ENCODE results near the gene ING2. TPM values are rescaled to one million over a fixed set of nuclear protein-coding genes. Genes with fewer than 3 reads are reported as not detected.
"Not testable (repeated sequence)": the region's sequence is repeated elsewhere in the genome, so short reads cannot be mapped to it uniquely, and the experiment has no call there.

ING2 gene
- total RNA-seq, 1 donor from 2014 or later = 6.9 TPM

- no peak for DNase-seq (ENCODE audit: low spot score)
Observed at GRCh38 chr4:183546376-183546775, 41.5 kb downstream of the ING2 start.

DNA sequence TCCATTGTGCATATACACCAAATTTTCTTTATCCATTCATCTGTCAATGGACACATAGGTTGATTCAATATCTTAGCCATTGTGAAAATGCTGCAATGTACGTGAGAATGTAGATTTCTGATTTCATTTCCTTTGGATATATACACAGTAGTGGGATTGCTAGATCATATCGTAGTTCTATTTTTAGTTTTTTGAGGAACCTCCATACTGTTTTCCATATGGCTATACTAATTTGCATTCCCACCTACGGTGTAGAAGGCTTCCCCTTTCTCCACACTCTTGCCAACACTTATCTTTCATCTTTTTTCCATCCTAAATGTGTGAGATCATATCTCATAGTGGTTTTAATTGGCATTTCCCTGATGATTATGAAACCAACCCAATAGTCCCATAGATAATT is 43.4 kb downstream of the ING2 start:
- no peak for DNase-seq (ENCODE audit: low spot score)

GRCh38 chr4:183550345-183551093 is 45.7 kb downstream of the ING2 start:
- DNase-seq (ENCODE audit: low spot score) = no peak

DNA sequence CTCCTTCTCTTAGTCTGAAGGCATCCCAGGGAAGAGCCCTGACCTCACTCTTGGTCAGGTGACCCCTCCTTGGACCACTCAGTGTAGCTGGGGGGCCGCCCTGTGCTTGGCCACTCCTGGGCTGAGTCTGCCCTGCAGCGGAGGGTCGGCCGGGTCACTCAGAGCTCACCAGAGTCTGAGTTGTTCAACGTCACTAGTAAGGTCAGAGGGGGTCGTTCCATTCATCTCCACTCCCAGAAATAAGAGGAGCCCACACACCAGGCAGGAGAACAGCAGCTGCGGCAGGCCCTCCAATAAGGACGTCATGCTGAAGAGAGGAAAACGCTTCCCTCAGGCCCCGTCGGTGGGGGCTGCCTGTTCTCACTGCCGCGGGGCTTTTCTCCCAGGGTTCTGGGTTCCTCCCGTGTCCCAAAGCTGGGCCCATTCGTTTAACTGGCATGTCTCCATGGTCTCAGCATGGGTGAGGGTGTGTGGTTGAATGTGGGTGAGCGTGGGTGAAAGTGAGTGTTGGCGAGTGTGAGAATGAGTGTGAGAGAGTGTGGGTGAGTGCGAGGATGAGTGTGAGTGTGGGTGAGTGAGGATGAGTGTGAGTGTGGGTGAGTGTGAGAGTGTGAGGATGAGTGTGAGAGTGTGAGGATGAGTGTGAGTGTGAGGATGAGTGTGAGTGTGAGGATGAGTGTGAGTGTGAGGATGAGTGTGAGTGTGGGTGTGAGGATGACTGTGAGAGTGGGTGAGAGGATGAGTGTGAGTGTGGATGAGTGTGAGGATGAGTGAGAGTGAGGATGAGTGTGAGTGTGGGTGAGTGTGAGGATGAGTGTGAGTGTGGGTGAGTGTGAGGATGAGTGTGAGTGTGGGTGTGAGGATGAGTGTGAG is 47.7 kb downstream of the ING2 start:
- no peak for DNase-seq (ENCODE audit: low spot score)

- DNase-seq (ENCODE audit: low spot score) = not testable (repeated sequence)
Observed at GRCh38 chr4:183553147-183553478, 48.3 kb downstream of the ING2 start.

- DNase-seq (ENCODE audit: low spot score) = no peak
Observed at GRCh38 chr4:183553601-183554345, 48.9 kb downstream of the ING2 start.

DNA sequence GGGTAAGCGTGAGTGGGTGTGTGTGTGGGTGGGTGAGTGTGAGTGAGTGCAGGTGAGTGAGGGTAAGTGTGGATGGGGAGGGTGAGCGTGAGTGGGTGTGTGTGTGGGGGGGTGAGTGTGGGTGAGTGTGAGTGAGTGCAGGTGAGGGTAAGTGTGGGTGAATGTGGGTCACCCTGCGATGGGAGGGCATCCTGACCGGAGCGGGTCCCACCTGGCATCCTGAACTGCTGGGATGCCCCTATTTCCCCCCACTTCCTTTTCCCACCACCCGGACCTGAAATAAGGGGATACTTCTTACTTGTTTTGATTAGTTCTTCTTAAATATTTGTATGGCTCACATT is 49.5 kb downstream of the ING2 start:
- no peak for DNase-seq (ENCODE audit: low spot score)

DNA sequence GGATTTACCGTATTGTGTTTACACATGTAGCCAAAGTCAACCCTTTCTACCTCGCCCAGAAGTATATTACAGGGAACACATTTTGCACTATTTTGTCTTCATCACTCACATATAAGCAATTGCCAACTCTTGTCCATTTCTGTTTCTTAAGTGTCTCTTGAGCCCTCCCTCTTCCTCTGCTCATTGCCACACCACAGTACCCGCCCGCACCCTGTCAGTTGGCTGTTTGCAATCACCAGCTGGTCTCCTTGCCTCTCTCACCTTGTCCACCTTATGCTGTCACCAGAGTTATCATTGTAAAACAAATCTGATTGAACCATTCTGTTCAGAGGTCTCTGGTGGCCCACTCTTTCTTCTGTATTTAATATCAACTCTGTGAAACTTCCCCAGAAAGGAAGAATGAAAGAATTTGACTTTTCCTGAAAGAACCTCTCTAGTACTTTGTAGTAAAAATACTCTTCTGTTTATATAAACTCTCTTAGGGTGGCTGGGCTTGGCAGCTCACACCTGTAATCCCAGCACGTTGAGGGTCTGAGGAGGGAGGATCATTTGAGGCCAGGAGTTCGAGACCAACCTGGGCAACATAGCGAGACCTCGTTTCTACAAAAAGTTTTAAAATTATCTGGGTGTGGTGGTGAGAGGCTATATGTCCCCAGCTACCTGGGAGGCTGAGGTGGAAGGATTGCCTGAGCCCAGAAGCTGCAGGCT is 50.2 kb downstream of the ING2 start:
- DNase-seq (ENCODE audit: low spot score) = no peak

DNA sequence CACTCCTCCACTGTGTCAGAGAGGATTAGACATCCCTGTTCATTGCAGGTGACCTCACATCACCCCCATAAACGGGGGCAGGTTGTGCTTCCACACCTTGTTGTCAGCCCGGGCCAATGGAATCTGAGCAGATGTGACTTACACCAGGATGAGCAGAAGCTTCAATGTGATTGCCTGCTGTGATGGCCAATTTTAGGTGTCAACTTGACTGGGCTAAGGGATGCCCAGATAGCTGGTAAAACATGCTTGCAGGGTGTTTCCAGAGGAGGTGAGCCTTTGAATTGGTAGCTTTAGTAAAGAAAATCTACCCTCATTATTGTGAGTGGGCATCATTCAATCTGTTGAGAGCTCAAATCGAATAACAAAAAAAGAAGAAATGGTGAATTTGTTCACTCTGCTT is 52.1 kb downstream of the ING2 start:
- no peak for DNase-seq (ENCODE audit: low spot score)

DNA sequence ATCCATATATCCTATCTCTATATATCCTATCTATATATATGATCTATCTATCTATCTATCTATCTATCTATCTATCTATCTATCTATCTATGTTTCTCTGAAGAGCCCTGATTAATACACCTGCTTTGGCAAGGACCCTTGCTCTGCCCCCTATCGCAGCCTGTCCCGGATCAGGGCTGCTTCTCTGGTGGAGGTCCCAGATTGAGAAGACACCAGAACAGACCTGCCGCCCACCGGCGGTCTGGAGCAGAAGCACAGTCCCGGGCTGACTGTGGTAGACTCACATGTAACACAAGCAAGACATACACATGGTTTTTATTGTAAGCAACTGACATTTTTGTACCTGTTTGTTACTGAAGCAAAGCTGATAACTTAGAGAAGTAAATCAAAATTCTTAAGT is 52.8 kb downstream of the ING2 start:
- no peak for DNase-seq (ENCODE audit: low spot score)

DNA sequence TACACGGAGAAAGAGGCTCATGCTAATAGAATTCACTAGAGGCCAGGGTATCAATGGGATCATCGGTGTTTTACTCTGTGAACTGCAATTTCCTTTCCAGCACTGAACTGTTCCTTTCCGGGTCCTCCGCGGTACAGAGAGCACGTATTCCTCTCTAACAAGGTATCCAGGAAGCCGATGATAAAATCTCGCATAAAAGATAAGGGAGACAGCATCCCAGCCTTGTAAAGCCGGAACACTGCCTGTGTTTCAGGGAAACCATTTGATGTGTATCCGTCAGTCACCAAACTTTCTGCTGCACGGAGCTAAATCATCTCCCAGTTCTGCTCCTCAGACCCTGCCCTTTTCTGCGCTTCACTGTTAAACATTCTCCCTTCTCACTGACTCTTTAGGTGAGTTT is 54.0 kb downstream of the ING2 start:
- no peak for DNase-seq (ENCODE audit: low spot score)

- no peak for DNase-seq (ENCODE audit: low spot score)
Observed at GRCh38 chr4:183561905-183562304, 57.0 kb downstream of the ING2 start.

Other genes starting within 250 kb of the ING2 start
- gene CLDN22, start 184.8 kb upstream of the ING2 start, total RNA-seq = not detected
- not detected for gene CLDN24, start 182.6 kb upstream of the ING2 start, total RNA-seq
- gene CDKN2AIP, start 60.4 kb upstream of the ING2 start, total RNA-seq = 8.1 TPM
- gene RWDD4, start 154.1 kb downstream of the ING2 start, total RNA-seq = 15.9 TPM
- 31.6 TPM for gene TRAPPC11, start 154.2 kb downstream of the ING2 start, total RNA-seq

All from mesenteric fat pad (tissue), 1 donor.